Tibial nerve (tissue), 4 donors: Measurements from ENCODE around the gene MIX23.

Source experiments
- EP300 ChIP-seq, 2 donors: sonication (generic); formaldehyde crosslinking; IDR thresholded peaks; one replicate each; pipeline ENCODE4 v1.6.1; 2017; ENCODE audit warnings: antibody characterized with exemption in 2 of 2, mild to moderate bottlenecking in 1 of 2
- TF ChIP-seq, protein P1 (sequence below), 5 experiments: fragments of 200-600 bp in 3 of 5; fragments of 450-650 bp in 2 of 5; sonication (generic) in 3 of 5; IDR thresholded peaks; one replicate each; pipeline ENCODE4 v1.5.1; 2016 to 2019; ENCODE audit warnings: antibody characterized with exemption in 5 of 5, mild to moderate bottlenecking in 3 of 5, moderate library complexity in 2 of 5

DNA sequence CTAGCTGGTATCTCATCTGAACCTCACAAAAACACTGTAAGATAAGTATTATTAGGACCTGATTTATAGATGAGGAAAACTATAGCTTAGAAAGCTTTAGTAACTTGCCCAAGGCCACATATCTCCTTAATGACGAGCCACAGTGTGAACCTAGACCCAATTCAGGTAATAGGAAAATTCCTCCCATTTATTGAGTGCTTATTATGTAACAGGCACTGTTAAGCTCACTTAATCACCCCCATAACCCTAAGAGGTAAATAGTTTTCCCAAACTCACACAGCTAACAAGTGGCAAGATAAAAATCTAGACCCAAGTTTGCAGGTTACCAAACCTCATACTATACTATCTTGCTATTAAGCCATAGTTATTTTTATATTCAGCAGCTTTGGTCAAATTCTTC, 24.9 kb upstream of the MIX23 start:
- TF ChIP-seq, protein P1, sequence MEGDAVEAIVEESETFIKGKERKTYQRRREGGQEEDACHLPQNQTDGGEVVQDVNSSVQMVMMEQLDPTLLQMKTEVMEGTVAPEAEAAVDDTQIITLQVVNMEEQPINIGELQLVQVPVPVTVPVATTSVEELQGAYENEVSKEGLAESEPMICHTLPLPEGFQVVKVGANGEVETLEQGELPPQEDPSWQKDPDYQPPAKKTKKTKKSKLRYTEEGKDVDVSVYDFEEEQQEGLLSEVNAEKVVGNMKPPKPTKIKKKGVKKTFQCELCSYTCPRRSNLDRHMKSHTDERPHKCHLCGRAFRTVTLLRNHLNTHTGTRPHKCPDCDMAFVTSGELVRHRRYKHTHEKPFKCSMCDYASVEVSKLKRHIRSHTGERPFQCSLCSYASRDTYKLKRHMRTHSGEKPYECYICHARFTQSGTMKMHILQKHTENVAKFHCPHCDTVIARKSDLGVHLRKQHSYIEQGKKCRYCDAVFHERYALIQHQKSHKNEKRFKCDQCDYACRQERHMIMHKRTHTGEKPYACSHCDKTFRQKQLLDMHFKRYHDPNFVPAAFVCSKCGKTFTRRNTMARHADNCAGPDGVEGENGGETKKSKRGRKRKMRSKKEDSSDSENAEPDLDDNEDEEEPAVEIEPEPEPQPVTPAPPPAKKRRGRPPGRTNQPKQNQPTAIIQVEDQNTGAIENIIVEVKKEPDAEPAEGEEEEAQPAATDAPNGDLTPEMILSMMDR (IDR thresholded peaks at IDR 0.05): no peak
- no peak for TF ChIP-seq EP300 (IDR thresholded peaks at IDR 0.05)
